ENCODE results near the gene DDX42.
A peak's percentile ranks its signal among the peaks of the same experiment; 100 is the strongest.

The DDX42 gene

DNA sequence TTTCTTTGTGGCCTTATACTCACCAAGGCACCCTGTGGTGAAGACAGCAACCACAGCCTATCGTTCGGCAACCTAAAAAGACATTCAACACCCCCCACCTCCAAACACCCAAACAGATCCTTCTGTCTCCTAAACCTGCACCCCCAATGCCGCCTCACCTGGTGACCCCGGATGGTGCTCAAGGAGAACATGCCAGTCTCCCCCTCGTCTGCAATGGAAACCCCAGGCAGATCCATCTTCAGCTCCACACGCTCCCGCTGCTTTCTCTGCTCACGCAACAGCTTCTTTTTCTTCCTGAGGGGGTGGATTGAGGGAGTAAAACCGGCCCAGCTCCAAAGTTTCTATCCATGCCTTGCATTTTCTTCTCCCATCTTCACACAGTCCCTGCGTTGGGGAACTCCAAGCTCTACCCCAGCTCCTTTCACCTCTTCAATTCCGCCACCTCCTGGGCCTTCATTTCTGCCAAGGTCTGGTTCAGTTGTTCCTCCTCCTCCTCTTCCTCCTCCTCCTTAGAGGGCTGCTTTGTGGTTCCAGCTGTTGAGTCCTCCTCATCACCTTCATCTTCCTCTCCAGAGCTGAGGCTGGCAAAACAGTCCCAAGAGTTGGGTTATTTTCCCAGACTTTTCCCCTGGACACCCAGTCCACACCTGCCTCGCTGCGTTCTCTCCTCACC lies 49.8 kb downstream of the DDX42 start:
- no peak for DNase-seq (ENCODE audit: low spot score)

DNA sequence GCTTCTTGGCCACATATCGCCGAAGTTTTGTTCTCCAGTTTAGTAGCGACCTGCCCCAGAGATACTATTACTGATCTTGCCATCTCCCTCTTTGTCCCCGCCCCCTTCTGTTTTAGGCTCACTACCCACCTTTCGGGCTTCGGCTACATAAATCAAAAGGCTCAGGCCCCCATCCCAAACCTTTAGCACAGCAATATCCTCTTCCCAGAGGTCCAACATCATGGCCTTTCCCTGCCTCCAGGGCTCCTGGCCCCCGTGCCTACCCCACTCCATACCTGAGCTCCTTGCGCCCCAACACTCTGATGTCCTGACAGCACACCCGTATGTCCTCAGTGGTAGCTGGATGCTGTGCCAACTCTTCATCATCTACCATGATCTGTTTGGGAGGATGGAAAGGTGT lies 50.4 kb downstream of the DDX42 start:
- no peak for DNase-seq (ENCODE audit: low spot score)

DNA sequence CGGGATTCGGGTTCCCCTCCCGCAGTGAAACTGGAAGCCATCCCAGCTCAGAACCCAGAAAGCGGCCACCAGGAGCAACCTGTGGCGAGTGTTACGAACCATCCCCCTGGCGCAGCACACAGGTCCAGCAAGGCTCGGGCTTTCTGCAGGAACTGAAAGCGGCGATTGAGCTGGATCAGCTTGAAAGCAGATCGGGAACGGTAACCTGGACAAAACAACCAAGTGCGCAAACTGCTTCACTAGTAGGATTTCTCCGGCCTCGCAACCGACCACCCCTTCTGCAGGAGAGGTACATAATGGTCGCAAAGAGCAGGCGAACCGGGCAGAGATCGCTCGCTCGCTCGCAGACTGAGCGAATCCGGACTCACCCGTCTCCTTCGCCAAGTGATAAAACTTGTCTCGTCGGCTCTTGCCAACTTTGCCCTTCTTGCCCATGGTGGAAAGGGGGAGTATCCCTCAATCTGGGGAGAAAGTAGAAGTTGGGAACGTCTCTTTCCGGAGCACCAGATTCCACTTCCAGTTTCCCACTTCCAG lies 52.6 kb downstream of the DDX42 start:
- no peak for DNase-seq (ENCODE audit: low spot score)

DNA sequence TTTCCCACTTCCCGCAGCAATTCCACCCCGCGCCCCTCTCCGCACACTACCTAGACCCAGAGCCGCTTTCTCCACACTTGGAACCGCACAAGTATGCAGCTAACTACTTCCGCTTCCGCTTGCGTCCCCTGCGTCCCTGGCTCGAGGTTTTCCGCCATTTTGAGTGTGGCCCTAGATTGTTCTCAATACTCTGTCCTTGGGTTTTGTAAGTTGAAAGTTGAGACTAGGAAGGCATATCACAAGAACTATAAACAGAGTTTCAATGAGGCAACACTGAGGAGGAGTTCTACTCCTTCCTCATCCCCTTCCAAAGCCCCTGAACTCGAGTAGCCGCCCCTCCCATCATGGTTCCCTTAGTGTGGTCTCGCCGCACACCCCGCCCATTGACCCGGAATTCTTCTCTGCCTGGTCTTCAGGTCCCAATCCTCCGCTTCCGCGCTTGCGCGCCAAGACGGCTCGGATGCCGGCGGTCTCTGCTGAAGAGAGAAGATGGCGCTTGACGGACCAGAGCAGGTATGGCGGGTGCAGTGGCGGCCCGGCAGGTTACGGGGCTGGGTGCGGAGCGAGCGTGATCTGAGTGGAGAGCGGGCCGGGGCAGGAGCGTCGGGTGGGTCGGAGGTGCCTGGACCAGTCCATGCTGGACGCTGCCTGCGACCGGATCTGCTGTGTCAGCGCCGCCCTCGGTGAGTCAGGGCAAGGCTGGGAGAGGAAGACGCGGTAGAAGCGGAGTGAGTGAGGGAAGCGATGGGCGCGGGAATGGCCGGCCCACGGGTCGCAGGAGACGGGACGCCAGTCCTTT lies 53.2 kb downstream of the DDX42 start, which contains the start of the genes FTSJ3 and PSMC5:
Gene FTSJ3, minus strand, starts transcription at position 662 of the 799 bp plus-strand sequence. CDS start 761 bp downstream, outside the sequence.
Gene PSMC5, plus strand, starts transcription at position 430 of the 799 bp plus-strand sequence. Its CDS starts 60 bp downstream, at position 490.
- DNase-seq (ENCODE audit: low spot score), result peak; percentile 88

DNA sequence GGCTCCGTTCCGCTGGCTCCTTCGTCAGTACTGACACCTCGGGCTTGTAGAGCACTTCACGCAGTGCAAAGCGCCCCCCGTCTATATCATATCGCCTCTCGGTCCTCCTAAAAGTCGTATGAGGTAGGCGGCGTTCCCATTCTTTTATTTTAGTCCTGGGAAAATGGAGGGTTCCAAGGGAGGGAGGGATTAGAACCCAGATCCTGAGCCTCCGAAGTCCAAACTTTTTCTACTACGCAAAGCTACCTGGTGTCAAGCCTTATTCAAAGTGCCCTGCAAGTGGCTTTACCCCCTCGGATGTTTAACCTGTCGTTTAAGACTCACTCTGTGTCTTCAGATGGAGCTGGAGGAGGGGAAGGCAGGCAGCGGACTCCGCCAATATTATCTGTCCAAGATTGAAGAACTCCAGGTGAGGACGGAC lies 53.8 kb downstream of the DDX42 start:
- no peak for DNase-seq (ENCODE audit: low spot score)

DNA sequence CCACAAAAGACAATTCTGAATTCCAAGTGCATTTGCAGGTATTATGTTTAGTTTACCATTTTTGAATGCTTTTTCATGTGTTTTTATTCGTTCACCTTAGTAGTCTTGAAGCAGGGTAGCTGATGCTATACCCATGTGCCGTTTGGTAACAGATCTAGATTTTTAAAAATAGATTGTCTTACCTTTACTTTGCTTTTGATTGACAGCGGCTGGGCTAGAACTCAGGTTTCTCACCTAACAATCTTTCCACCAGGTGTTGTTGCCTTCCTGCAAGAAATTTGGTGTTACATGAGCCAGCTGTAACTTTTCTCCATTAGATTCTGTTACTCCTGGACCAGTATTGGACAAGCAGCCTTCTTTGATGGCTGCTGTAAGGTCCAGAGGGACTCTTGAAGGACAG lies 55.0 kb downstream of the DDX42 start:
- no peak for DNase-seq (ENCODE audit: low spot score)

DNA sequence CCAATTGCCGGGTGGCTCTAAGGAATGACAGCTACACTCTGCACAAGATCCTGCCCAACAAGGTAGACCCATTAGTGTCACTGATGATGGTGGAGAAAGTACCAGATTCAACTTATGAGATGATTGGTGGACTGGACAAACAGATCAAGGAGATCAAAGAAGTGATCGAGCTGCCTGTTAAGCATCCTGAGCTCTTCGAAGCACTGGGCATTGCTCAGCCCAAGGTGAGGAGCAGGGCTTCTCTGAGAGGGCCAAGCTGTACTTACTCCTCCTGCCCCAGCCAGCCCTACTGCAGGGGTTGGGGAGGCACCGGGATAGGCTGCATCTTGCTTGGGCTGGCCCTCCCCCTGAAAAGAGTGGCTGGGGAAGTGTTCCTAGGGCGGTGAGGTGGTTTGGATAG lies 56.3 kb downstream of the DDX42 start:
- no peak for DNase-seq (ENCODE audit: low spot score)

DNA sequence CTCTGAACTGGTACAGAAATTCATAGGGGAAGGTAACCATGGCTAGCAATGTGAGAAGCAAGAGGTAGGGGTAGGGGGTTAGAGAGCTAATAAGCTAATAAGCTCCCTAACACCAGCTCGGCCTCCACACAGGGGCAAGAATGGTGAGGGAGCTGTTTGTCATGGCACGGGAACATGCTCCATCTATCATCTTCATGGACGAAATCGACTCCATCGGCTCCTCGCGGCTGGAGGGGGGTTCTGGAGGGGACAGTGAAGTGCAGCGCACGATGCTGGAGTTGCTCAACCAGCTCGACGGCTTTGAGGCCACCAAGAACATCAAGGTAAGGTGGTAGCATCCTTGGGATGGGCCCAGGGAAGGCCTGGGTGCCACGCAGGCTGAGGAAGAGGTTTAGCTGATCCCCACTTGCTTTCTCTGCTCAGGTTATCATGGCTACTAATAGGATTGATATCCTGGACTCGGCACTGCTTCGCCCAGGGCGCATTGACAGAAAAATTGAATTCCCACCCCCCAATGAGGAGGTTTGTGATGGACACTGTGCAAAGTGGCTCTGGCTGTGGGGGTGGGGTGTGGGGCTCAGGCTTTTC lies 57.0 kb downstream of the DDX42 start:
- DNase-seq (ENCODE audit: low spot score), result no peak

DNA sequence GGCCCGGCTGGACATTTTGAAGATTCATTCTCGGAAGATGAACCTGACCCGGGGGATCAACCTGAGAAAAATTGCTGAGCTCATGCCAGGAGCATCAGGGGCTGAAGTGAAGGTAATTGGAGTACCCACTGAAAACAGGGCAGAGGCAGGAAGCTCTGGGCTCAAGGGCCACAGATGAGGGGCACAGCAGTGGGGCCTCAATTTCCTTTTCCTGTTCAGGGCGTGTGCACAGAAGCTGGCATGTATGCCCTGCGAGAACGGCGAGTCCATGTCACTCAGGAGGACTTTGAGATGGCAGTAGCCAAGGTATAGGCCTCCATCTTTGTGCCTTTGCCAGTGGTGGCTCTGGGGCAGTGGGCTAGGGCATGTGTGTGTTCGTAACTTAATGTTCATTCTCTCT lies 57.5 kb downstream of the DDX42 start:
- DNase-seq (ENCODE audit: low spot score), result no peak

DNA sequence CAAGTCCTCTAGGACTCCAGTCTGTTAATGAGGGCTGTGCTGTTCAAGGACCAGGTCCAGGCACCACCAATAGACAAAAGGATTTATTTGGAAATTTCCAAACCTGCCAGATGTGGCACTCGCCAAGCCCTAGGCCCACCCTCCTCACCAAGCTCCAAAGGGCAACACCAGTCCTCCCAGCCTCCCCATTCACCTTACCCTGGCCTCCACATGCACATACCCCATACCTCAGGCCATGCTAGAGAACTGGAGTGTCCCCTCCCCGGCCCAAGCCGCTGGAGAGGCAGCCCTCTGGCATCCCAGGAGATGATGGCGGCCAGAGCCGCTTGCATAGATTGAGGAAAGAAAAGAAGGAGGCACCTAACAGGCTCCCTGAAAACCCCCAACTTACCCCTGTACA lies 58.0 kb downstream of the DDX42 start:
- no peak for DNase-seq (ENCODE audit: low spot score)

DNA sequence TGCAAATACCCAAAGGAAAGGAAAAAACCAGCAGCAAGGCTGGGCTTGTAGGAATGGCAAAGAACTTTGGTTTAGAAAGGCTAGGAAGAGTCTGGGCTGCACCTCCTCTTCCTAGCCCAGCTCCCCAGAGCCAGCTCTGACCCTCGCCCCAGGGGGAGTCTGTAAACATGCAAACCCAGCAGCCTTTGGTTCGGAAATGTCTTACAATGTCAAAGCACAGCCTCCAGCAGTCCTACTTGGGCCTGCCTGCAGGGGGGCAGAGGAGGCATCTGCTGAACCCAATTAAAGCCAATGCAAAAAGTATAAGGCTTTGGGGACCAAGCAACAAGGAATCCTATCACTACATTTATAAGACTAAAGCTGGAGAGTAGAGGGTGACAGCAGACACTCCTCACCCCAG lies 58.5 kb downstream of the DDX42 start:
- no peak for DNase-seq (ENCODE audit: low spot score)

DNA sequence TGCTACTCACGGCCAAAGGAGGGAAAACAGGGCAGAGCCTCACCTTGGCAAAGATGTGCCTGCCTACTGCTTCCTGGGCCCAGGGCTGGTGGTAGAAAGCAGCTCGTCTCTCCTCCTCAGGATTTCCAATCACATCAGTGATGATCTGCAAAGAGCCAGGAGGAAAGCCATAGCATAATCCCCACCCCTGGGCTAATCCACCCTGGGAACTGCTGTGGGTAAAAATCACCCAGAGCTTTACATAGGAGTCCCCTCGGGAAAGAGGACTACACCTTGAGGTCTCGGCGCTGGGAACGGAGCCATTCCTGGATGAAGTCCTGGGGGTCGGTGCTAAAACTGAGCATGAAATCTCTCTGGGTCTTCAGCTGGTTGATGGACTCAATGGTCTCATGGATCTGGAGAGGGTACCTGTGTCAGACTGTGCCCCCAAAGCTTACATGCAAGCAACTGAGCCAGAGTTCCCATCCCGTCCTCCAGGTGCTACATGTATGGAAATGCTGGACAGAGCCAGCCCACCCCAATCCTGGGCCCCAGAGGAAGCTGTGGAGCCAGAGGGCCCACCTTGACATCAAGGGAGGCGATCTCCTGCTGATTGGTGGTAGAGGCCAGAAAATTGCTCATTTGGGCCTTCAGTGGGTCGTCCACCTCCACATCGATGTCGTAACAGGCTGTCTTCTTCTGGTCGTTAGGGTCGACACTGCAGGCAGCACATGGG lies 59.2 kb downstream of the DDX42 start:
- no peak for DNase-seq (ENCODE audit: low spot score)

DNA sequence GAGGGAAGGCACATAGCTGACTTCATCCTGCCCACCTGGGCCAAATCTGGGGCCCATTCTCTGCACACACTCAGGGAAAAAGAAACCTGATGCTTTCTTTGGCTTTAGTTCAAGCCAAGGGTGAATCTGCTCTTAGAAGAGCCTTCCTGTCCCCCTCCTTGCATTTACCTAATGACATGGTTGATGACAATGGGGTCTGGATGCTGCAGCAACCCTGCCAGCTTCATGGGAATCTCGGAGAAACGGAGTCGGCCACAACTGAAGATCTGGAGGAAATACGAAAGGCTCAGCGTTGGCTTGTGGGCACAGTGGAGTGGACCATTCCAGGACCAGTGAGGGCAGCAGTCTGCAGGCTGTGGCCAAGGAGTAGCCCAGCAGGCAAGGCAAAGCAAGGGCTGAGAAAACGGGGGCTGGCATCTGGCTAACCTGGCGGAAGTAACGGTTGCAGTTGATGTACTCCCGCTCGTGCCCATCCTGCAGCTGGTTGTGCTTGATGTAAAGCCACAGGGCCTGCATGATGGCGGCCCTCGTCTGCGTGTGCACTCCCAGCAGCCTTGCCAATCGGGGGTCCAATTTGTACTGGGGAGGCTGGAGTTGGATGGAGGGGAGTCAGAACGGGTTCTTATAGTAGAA lies 59.9 kb downstream of the DDX42 start:
- no peak for DNase-seq (ENCODE audit: low spot score)

DNA sequence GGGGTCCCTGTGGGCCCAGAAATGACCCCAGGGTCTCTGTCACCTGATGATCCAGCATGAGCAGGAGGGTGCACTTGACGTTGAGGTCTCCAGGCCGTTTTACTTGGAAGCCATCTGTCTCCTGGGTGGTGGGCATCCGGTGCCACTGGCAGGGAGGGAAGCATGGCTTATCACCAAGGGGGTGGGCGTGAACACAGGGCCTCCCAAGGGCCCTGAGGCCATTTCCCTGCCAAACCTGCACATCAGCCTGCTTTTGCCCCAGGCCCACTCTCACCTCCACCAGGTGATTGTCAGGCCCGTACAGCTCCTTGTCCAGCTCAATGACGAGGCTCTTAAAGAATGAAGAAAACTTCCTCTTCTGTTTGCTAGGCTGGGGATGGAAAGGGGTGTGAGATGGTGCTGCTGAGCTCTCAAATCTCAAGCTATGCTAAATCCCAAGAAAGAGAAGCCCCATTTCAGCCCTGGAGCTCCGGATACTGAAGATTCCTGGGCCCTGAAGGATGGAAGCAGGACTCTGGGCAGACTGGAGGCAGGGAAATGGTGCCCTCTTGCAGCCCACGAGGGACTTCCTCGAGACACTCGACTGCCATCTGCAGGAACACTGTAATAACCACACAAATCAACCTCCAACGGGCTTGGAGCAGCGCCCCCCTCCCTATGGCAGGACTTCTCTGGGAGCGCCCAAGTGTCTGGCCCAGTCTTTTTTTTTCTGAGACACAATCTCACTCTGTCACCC lies 60.6 kb downstream of the DDX42 start:
- peak; percentile 28 for DNase-seq (ENCODE audit: low spot score)

DNA sequence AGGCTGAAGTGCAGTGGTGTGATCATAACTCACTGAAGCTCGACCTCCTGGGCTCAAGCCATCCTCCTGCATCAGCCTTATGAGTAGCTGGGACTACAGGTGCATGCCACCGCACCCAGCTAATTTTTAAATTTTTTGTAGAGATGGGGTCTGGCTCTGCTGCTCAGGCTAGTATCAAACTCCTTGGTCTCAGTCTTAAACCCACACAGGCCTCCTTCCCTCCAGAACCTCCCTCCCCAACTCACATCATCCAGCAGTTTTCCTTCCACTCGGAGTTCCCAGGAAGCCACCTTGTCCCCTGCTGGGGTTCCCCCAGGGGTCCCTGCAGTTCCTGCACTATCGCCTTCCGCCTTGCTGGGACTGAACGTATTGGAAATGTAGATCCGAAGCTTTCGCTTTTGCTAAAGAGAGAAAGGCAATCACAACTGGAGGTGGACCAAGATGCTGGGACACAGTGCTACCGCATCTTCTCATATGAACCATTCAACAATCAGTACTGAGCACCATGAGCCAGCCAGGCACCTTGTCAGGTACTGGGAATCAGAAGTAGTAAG lies 61.3 kb downstream of the DDX42 start:
- no peak for DNase-seq (ENCODE audit: low spot score)

DNA sequence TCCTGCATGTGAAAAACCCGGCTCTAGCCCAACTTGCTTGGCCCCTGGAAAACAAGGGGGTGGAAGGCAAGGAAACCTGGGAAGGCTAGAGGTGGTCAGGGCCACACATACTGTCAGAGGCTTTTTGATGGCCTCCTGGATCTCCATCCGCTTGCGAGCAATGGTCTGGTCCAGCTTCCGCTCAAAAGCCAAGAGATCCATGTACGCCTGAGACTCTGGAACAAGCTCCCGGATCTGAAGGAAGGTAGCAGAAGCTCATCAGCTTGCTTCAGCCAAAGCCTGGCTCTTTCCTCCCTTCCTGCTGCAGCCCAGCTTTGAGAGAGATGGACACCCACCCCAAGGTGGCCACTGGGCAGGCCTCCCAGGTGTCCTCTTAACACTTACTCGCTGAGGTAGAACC lies 62.8 kb downstream of the DDX42 start:
- no peak for DNase-seq (ENCODE audit: low spot score)

DNA sequence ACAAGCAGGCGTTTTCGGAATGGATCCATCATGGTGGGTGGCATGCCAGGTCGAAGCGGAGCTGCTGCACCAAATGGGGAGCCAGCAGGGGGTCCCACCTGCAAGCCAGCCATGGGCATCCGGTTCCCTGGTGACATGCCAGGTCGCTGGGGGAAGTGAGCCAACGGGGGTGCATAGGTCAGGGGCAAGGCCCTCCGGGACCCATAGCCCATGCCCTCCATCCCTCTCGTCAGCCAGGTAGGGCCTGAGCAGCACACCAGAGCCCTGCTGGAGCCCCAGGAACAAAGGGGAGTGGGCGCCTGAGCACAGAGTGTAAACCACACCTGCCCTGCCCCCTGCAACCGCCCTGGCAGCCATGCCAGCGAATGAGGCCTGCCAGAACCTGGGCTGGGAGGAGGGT lies 63.5 kb downstream of the DDX42 start:
- no peak for DNase-seq (ENCODE audit: low spot score)

DNA sequence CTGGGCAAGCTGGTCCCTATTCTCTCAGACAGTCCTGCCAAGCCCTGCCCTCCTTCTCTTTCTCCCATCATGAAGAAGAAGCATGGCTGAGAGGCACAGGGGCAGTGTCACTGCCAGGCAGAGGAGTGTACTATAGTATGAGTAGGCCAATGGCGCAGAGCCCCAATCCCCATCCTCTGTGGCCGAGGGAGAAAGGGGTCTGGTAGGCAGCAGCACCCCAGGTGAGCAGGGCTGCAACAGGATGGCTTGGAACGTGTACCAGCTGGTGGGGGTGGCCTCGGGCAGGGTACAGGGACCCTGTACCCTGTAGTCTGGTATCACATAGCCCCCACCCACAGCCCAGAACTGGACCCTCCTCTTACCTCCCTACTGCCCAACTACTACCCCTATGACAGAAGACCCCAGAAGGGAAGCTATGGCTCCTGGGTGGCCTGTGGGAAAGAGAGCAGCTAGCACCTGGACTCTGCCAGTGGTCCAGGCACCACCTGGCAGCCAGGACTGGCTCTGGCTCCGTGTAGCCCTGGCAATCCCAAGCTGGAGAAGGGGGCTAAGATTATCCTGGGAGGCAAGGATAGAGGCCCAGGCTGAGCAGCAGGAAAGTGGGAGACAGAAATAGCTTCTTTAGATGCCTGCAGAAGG lies 64.1 kb downstream of the DDX42 start:
- DNase-seq (ENCODE audit: low spot score), result no peak

DNA sequence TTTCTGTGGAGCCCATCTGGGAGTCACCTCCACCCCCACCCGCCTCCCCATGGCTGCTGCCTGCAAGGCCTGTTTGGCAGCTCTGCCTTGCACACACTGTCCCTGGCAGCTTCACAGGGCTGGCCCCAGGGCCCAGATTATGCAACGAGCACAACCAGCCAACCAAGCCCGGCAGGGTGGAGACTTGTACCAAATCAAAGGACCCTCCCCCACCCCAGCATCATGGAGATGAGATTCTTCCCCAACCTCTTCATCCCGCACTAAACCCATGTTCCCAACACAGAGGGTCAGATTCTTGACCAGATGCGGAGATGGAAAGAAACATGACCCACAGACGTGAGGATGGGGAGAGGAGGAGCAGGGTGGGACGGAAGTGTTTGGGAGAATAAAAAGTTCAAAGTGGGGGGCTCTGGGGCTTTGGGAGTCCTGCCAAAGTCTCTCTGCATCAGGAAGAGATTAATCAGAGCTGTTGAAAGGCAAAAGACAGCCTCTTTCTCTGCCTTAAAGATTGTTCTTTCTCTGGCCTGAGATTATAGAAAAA lies 64.7 kb downstream of the DDX42 start:
- peak; percentile 42 for DNase-seq (ENCODE audit: low spot score)

All from HuH-7.5 (cell line).